ENCODE measurements around the gene ASPN. TPM values are rescaled to one million over a fixed set of nuclear protein-coding genes. Genes with fewer than 3 reads are reported as not detected.

ASPN gene
- total RNA-seq, 6 experiments from 2014 or later = 3.8 to 13.3 (median 10.4) TPM

DNA sequence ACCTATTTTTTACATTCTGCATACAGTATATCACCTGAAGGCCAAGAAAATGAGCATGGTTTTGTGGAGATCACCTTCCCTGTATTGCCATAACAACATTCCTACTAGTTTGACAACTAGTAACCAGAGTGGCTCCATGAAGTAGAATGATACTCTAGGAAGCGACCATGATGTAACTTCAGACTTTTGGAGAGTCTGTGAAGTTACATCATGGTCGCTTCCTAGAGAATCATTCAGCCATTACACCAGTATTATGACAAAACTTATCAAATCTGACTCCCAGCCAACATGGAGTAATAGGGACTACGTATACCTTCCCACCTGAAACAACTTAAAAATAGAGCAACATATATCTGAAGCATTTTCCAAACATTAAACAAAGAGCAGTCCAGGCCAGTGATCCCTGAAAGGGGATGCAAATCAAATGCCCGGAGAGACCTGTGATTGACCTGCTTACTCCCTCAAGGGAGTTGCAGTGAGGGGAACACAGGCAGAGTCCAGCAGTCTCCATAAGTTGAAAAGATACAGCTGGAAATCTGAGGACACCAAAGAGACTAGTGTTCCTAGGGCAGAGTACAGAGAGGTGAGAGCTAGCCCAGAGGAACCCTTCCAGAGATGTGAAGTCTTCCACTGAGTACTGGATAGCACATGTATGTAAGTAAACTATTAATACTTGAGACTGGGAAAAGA is 45.7 kb upstream of the ASPN start:
- no peak overlapping the region for H3K27ac ChIP-seq
- TF ChIP-seq, protein P1, sequence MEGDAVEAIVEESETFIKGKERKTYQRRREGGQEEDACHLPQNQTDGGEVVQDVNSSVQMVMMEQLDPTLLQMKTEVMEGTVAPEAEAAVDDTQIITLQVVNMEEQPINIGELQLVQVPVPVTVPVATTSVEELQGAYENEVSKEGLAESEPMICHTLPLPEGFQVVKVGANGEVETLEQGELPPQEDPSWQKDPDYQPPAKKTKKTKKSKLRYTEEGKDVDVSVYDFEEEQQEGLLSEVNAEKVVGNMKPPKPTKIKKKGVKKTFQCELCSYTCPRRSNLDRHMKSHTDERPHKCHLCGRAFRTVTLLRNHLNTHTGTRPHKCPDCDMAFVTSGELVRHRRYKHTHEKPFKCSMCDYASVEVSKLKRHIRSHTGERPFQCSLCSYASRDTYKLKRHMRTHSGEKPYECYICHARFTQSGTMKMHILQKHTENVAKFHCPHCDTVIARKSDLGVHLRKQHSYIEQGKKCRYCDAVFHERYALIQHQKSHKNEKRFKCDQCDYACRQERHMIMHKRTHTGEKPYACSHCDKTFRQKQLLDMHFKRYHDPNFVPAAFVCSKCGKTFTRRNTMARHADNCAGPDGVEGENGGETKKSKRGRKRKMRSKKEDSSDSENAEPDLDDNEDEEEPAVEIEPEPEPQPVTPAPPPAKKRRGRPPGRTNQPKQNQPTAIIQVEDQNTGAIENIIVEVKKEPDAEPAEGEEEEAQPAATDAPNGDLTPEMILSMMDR (IDR thresholded peaks at IDR 0.05) = no peak
- TF ChIP-seq POLR2A (IDR thresholded peaks at IDR 0.05) = no peak
- no peak overlapping the region for H3K4me3 ChIP-seq
- ATAC-seq (peak in 3 of 4 donors; percentile 25 to 65 (median 39)), DNase-seq (no peak)
- H3K9me3 ChIP-seq = no peaks in the 10 kb centered on the region
- H3K27me3 ChIP-seq = no peaks in the 10 kb centered on the region
- 85% methylated on average over 4 of the region's 4 CpGs for WGBS (ENCODE audit: insufficient coverage, low coverage, low lambda C conversion rate, missing lambda C conversion rate)
- intact Hi-C loops (cut with DNase I) = no loop called here
- no peaks in the 10 kb centered on the region for H3K36me3 ChIP-seq
- peaks cover 0 to 5% (median 0%) of the 10 kb centered on the region in 4 donors for H3K4me1 ChIP-seq

DNA sequence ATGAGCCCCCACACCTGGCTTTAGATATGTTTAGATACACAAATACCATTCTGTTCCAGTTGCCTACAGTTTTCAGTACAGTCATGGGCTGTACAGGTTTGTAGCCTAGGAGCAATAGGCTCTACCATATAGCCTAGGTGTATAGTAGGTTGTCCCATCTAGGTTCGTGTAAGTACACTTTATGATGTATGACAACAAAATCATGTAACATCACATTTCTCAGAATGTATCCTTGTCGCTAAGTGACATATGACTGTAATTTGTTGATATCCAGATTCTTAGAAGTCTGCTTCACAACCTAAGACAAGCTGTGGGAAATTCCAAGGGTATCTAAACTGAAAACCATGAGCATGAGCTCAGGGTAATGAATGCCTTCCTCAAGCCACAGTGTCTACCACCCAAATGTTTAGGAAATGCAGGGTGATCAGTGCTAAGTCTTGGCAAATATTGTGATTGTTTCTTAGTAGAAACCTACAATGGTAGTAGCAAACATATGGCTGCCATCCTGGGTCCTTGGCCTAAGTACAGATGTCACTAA is 45.1 kb upstream of the ASPN start:
- Histone ChIP-seq H3K4me3 (no peak overlapping the region), H3K27me3 (no peaks in the 10 kb centered on the region), H3K36me3 (no peaks in the 10 kb centered on the region), H3K4me1 (peaks cover 0 to 5% (median 0%) of the 10 kb centered on the region in 4 donors), H3K9me3 (no peaks in the 10 kb centered on the region), H3K27ac (no peak overlapping the region)
- WGBS (ENCODE audit: insufficient coverage, low coverage, low lambda C conversion rate, missing lambda C conversion rate) = 89% methylated on average over 1 of the region's 2 CpGs
- ATAC-seq (no peak), DNase-seq (no peak)
- TF ChIP-seq, protein P1 (IDR thresholded peaks at IDR 0.05) = no peak
- TF ChIP-seq POLR2A (IDR thresholded peaks at IDR 0.05) = no peak
- intact Hi-C loops (cut with DNase I) = no loop called here

DNA sequence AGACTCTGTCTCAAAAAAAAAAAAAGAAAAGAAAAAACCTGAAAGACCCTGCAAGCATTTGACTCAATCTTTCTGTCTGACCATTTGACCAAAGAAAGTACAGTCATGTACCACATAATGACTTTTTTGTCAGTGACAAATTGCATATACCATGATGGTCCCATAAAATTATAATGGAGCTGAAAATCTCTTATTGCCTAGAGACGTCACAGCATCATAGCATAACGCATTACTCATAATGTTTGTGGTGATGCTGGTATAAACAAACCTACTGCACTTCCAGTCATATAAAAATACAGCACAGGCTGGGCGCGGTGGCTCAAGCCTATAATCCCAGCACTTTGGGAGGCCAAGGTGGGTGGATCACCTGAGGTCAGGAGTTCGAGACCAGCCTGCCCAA is 43.0 kb upstream of the ASPN start:
- DNase-seq (no peak), ATAC-seq (no peak)
- 97% methylated on average over 4 of the region's 5 CpGs for WGBS (ENCODE audit: insufficient coverage, low coverage, low lambda C conversion rate, missing lambda C conversion rate)
- TF ChIP-seq, protein P1 (IDR thresholded peaks at IDR 0.05) = no peak
- TF ChIP-seq POLR2A (IDR thresholded peaks at IDR 0.05) = no peak
- Histone ChIP-seq H3K9me3 (no peaks in the 10 kb centered on the region), H3K4me1 (peaks cover 0 to 5% (median 0%) of the 10 kb centered on the region in 4 donors), H3K4me3 (no peak overlapping the region), H3K27me3 (no peaks in the 10 kb centered on the region), H3K27ac (no peak overlapping the region), H3K36me3 (no peaks in the 10 kb centered on the region)
- intact Hi-C loops (cut with DNase I) = no loop called here

DNA sequence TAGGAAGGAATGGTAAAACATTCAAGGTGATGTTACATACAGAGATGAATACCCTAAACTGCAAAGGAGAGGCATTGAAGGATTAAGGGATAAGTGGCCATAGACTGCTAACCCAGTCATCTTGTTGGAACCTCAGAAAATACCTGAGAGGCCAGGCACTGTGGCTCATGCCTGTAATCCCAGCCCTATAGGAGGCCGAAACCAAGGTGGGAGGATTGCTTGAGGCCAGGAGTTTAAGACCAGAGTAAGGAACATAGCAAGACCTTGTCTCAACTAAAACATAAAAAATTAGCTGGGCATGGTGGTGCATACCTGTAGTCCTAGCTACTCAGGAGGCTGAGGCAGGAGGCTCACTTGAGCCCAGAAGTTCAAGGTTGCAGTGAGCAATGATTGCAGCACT is 42.6 kb upstream of the ASPN start:
- WGBS (ENCODE audit: insufficient coverage, low coverage, low lambda C conversion rate, missing lambda C conversion rate) = no CpG with 5 or more reads among the region's 1 CpG
- H3K4me3 ChIP-seq = no peak overlapping the region
- DNase-seq (no peak), ATAC-seq (no peak)
- H3K4me1 ChIP-seq = peaks cover 0 to 5% (median 0%) of the 10 kb centered on the region in 4 donors
- no peak for TF ChIP-seq POLR2A (IDR thresholded peaks at IDR 0.05)
- TF ChIP-seq, protein P1 (IDR thresholded peaks at IDR 0.05) = no peak
- H3K36me3 ChIP-seq = no peaks in the 10 kb centered on the region
- H3K27me3 ChIP-seq = no peaks in the 10 kb centered on the region
- H3K27ac ChIP-seq = no peak overlapping the region
- no peaks in the 10 kb centered on the region for H3K9me3 ChIP-seq
- intact Hi-C loops (cut with DNase I) = no loop called here
